ENCODE measurements around the gene HEPN1.

The HEPN1 gene

GRCh38 chr11:124899383-124900145 is 19.5 kb upstream of the HEPN1 start:
- DNase-seq (ENCODE audit: low spot score), result peak; percentile 59

DNA sequence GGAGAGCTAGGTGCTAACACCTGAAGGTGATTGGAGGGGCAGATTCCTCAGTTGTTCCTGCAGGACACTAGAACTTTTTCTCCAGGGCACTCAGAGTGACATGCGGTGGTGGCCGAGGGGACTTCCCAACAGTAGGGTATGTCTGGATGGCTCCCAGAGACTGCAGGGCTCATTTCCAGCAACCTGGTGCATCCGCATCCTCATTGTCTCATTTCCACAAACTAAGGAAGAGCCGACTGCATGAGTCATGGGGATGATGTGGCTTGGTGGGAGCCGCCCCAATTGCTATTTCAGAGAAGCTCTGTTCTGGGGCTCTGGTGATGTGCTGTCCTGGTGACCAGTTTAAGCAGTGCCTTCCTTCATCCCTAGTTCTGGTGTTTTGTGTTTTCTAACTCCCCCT is 18.6 kb upstream of the HEPN1 start:
- DNase-seq (ENCODE audit: low spot score), result peak; percentile 94

DNA sequence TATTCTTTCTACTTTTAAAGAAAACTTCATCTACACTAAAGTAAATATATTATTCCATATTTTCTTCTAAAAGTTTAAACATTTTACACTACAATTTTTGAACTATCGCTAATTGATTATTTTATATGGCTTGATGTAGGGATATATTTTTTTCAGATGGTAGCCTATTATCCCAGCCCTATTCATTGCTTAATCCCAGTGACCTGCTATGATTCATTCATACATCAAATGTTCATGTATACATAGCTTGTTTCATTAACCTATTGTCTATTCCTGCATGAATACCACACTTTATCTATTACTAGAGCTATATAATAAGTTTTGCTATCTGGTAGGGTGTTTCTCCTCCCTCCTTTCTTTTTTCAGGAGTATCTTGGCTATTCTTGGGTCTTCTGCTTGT is 16.4 kb upstream of the HEPN1 start:
- DNase-seq (ENCODE audit: low spot score), result no peak

GRCh38 chr11:124915541-124916369 is 3.3 kb upstream of the HEPN1 start:
- peak; percentile 65 for DNase-seq (ENCODE audit: low spot score)

DNA sequence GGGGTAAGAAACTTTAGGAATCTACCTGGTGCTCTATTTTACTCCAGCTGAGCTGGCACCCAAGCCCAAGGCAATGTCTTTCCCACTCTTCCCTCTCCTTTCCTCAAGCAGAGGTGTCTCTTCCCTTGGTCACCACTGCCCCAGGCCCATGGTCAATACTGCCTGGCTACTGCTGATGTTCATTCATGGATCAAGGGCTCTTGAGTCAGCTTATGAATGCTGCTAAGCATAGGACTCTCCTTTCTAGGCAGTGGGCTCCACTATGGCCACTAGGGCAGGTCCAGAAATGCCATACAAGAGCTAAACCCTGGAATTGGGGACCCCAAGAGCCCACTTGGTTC is 2.7 kb upstream of the HEPN1 start:
- no peak for DNase-seq (ENCODE audit: low spot score)

DNA sequence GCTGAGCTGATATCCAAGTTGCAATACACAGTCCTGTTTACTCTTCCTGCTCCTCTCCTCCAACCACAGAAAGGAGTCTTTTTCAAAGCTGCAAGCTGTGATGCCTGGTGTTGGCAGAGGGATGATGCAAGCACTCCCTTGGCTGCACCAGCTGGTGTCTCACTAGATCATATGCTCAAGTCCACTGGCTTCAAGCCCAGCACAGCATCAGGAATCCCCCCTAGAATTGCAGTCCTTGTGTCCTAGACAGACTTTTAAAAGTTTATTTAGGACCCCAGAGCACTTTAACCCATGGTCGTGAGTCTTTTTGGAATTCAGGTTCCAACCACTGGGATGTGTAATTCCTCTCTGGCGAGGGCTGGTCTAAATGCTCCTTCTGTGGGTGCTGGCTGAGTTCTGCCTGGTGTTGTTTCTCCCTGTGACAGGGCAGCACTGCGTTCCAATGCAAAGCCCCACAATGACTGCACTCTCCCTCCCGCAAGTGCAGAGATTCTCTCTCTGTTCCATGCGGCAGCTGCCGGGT is 1.9 kb upstream of the HEPN1 start:
- DNase-seq (ENCODE audit: low spot score), result no peak

DNA sequence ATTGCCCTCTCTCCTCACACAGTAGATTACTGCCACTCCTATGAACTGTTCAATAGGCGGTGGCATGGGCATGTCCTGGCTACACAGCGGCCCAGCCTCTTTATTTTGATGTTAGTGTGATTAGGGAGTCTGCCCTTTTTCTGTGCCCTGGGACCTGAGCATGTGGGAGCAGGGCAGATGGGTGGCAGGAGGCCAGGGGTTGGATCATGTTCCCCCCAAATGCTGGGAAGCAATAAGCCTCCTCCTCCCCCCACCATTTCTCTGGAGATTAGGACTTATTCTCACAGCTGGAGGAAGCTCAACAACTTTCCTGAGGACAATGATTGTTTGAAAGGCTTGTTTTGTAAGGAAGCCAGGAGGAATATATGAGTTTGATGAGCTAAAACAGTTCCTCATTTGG is 848 bp downstream of the HEPN1 start:
- DNase-seq (ENCODE audit: low spot score), result no peak

DNA sequence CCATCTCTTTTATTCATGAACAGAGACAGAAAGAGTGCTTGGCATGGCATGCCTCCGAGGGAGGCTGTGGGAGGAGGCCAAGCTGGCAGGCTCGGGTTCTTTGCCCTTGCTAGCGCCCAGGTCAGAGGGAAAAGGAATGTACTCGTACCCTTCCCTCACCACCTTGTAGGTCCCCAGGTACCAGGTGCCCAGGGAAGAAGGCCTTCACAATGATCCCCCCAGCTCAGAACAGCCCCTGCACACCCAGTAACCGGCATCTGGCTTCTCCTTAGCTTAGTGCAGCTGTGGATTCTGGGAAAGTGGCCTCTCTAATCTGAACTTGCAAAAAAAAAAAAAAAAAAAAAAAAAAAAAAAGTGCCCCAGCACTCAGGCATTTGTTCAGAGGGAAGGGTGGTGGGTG is 1.3 kb downstream of the HEPN1 start:
- no peak for DNase-seq (ENCODE audit: low spot score)

GRCh38 chr11:124920870-124921609 is 2.0 kb downstream of the HEPN1 start:
- peak; percentile 62 for DNase-seq (ENCODE audit: low spot score)

GRCh38 chr11:124922831-124923230 is 3.8 kb downstream of the HEPN1 start:
- no peak for DNase-seq (ENCODE audit: low spot score)

DNA sequence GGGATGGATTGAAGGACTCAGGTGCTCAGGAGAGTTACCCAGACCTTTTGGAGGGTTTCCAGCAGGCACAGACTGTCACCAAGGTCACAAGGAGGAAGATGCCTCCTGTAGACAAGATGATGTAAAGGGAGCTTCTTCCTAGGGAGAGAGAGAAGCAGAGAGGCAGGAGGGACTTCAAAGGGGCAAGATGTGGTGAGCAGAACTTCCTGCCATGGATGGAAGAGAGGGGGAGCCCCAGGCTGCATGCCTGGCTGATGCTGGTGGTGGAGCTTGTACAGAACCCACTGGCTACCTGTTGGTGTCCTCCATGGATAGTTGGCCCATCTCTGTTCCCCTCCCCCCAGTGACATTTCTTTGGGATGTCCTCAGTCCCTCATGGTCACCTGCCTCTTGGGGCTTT is 4.2 kb downstream of the HEPN1 start:
- DNase-seq (ENCODE audit: low spot score), result no peak

GRCh38 chr11:124928942-124929665 is 10.1 kb downstream of the HEPN1 start:
- DNase-seq (ENCODE audit: low spot score), result no peak

- no peak for DNase-seq (ENCODE audit: low spot score)
These were observed 11.7 kb downstream of the HEPN1 start for GRCh38 chr11:124930799-124931198.

DNA sequence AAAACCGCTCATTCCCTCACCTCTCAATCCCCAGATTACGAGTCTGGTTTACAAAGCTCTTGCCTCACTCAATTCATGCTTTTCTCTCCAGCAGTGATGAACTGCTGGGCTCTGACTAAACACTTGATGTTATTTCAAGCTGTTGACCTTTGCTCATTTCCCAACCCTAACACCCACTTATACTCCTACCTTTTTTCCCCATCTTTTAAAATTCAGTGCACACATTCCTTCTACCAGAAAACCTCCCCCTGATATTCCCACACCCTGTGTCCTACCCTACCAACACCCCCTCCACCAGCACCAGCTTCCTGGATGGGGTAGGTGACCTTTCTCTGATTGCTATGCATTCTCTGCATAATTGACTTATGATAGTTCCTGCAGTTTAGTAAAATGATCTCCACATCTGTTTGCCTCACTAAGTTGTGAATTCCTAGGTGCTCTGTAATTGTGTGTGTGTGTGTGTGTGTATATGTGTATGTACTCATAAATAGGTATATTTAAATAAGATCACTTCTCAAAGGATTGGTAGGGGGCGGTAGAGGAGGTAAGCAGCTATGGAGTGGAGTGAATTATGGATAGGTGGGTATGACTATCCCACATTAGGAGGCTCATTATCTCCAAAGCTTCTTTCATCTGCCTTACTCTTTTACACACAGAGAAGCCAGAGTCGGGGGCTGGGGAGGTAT is 16.0 kb downstream of the HEPN1 start:
- DNase-seq (ENCODE audit: low spot score), result peak; percentile 73

GRCh38 chr11:124935548-124936514 is 16.8 kb downstream of the HEPN1 start, which contains the start of gene HEPACAM:
Gene HEPACAM (minus strand): TSS chr11:124936047. CDS start chr11:124936006, 41 bp downstream.
- no peak for DNase-seq (ENCODE audit: low spot score)

- no peak for DNase-seq (ENCODE audit: low spot score)
These were observed 18.4 kb downstream of the HEPN1 start for GRCh38 chr11:124937336-124937935.

GRCh38 chr11:124938206-124938765 is 19.2 kb downstream of the HEPN1 start:
- DNase-seq (ENCODE audit: low spot score), result no peak

DNA sequence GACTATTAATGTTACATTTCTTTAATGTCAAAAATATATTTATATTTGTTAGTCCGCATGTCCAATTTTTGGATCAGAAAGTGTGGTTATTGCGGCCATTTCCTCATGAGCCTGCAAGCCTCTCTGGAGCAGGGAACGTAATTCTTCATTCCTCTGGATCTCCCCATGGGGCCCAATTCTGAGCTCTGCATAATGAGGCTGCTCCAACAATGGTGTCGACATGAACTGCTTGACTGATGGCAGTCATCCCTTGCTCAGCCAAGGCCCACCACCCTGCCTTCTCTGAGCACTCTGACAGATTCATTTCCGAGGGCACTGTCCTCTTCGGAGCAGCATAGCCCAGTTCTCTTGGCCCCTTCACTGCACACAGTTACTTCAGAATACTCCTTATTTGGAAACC is 19.9 kb downstream of the HEPN1 start:
- DNase-seq (ENCODE audit: low spot score), result no peak

GRCh38 chr11:124941703-124942102 is 22.7 kb downstream of the HEPN1 start:
- DNase-seq (ENCODE audit: low spot score), result no peak

All from kidney tubule cell (primary cell).